ACHN (cell line): ENCODE data around the gene CEPT1.
"Not testable (repeated sequence)": the region's sequence is repeated elsewhere in the genome, so short reads cannot be mapped to it uniquely, and the experiment has no call there.

Source experiments
- DNase-seq: peaks from one replicate; pipeline ENCODE4 v3.0.0-alpha.2; 2015
- in situ Hi-C: cut with HindIII; loops from 2 replicates; pipeline ENCODE4 v1.10.0; 2017; ENCODE audit warnings: low sequenced_read_pairs, low pct_ligation_motif_present, low pct_unique_long_range_greater_than_20kb

The CEPT1 gene

GRCh38 chr1:111202707-111203623 lies 62.9 kb downstream of the CEPT1 start:
- in situ Hi-C loops = no loop called here
- DNase-seq = peak; percentile 68

GRCh38 chr1:111203681-111204200 lies 63.7 kb downstream of the CEPT1 start:
- peak; percentile 78 for DNase-seq
- in situ Hi-C loops = no loop called here

GRCh38 chr1:111204201-111204982 lies 64.4 kb downstream of the CEPT1 start:
- in situ Hi-C loops = no loop called here
- peak; percentile 53 for DNase-seq

- DNase-seq = no peak
- in situ Hi-C loops = no loop called here
These were observed 65.1 kb downstream of the CEPT1 start for GRCh38 chr1:111204983-111205713.

GRCh38 chr1:111205714-111206050 lies 65.7 kb downstream of the CEPT1 start:
- in situ Hi-C loops = no loop called here
- no peak for DNase-seq

GRCh38 chr1:111208921-111209320 lies 68.9 kb downstream of the CEPT1 start:
- no peak for DNase-seq
- in situ Hi-C loops = no loop called here

- in situ Hi-C loops = no loop called here
- DNase-seq = no peak
These were observed 69.6 kb downstream of the CEPT1 start for GRCh38 chr1:111209622-111210021.

- in situ Hi-C loops = no loop called here
These were observed 71.9 kb downstream of the CEPT1 start for GRCh38 chr1:111211921-111212320.

GRCh38 chr1:111212634-111213335 lies 72.8 kb downstream of the CEPT1 start:
- no peak for DNase-seq
- in situ Hi-C loops = no loop called here

More at GRCh38 chr1:111211921-111212320, 71.9 kb downstream of the CEPT1 start:
- DNase-seq = no peak

- in situ Hi-C loops = no loop called here
- no peak for DNase-seq
These were observed 73.4 kb downstream of the CEPT1 start for GRCh38 chr1:111213412-111213811.

GRCh38 chr1:111214074-111214801 lies 74.2 kb downstream of the CEPT1 start:
- no peak for DNase-seq
- in situ Hi-C loops = no loop called here

- in situ Hi-C loops = no loop called here
These were observed 74.9 kb downstream of the CEPT1 start for GRCh38 chr1:111214884-111215283.

GRCh38 chr1:111215285-111215684 lies 75.3 kb downstream of the CEPT1 start:
- in situ Hi-C loops, DNase-seq: not testable (repeated sequence)

More at GRCh38 chr1:111214884-111215283, 74.9 kb downstream of the CEPT1 start:
- no peak for DNase-seq

- in situ Hi-C loops = no loop called here
These were observed 76.7 kb downstream of the CEPT1 start for GRCh38 chr1:111216751-111217150.

GRCh38 chr1:111217183-111217910 lies 77.3 kb downstream of the CEPT1 start:
- in situ Hi-C loops = no loop called here
- no peak for DNase-seq

More at GRCh38 chr1:111216751-111217150, 76.7 kb downstream of the CEPT1 start:
- no peak for DNase-seq

GRCh38 chr1:111218701-111219556 lies 78.9 kb downstream of the CEPT1 start:
- DNase-seq = no peak
- in situ Hi-C loops = no loop called here
